Thyroid gland (tissue), 4 donors: Measurements from ENCODE around the gene GALNT2.

Experiments used
- POLR2A ChIP-seq, 2 donors: fragments of 450-650 bp; IDR thresholded peaks; one replicate each; pipeline ENCODE4 v1.6.1; 2017; ENCODE audit warnings: antibody characterized with exemption in 2 of 2, mild to moderate bottlenecking in 2 of 2, moderate library complexity in 1 of 2
- TF ChIP-seq, protein P1 (sequence below), 6 experiments: fragments of 200-600 bp in 3 of 6; fragments of 450-650 bp in 3 of 6; sonication (generic) in 3 of 6; IDR thresholded peaks; one replicate each; pipeline ENCODE4 v1.5.1; 2016 to 2019; ENCODE audit warnings: antibody characterized with exemption in 6 of 6, mild to moderate bottlenecking in 2 of 6, inconsistent platforms in 1 of 6, moderate library complexity in 1 of 6

DNA sequence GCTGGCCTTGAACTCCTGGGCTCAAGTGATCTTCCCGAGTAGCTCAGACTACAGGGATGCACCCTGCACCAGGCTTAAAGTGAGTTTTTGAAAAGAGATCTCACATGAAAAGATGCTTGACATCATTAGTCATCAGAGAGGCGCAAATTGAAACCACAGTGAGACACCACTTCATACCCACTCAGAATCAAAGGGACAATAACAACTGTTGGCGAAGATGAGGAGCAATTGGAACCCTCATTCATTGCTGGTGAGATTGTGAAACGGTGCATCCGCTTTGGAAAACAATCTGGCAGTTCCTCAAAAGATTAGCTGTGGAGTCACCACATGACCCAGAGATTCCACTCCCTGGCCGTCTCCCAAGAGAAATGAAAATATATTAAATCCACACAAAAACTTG lies 236.8 kb downstream of the GALNT2 start:
- TF ChIP-seq, protein P1, sequence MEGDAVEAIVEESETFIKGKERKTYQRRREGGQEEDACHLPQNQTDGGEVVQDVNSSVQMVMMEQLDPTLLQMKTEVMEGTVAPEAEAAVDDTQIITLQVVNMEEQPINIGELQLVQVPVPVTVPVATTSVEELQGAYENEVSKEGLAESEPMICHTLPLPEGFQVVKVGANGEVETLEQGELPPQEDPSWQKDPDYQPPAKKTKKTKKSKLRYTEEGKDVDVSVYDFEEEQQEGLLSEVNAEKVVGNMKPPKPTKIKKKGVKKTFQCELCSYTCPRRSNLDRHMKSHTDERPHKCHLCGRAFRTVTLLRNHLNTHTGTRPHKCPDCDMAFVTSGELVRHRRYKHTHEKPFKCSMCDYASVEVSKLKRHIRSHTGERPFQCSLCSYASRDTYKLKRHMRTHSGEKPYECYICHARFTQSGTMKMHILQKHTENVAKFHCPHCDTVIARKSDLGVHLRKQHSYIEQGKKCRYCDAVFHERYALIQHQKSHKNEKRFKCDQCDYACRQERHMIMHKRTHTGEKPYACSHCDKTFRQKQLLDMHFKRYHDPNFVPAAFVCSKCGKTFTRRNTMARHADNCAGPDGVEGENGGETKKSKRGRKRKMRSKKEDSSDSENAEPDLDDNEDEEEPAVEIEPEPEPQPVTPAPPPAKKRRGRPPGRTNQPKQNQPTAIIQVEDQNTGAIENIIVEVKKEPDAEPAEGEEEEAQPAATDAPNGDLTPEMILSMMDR (IDR thresholded peaks at IDR 0.05) = no peak
- no peak for TF ChIP-seq POLR2A (IDR thresholded peaks at IDR 0.05)
